ENCODE data around the gene UAP1L1. TPM values are rescaled to one million over a fixed set of nuclear protein-coding genes. Genes with fewer than 3 reads are reported as not detected.

The UAP1L1 gene
- total RNA-seq, 1 experiment from 2014 or later: 6.6 TPM

- H2BK20ac ChIP-seq (ENCODE audit: low read depth, low read length, poor library complexity, severe bottlenecking): no peak overlapping the region
- H3K4me3 Mint-ChIP-seq: no peak overlapping the region; a peak in 1 of 5 replicates
- no peak overlapping the region for H3K18ac ChIP-seq (ENCODE audit: insufficient read length, low read depth, low read length)
- H3K23me2 ChIP-seq (ENCODE audit: insufficient read length, low read depth, low read length, poor library complexity, severe bottlenecking): peaks cover 6% of the 10 kb centered on the region
- no peak overlapping the region for H2BK12ac ChIP-seq (ENCODE audit: insufficient read length, low read depth, low read length)
- no peak overlapping the region for H4K91ac ChIP-seq (ENCODE audit: insufficient read length, low read depth, low read length)
- no peak overlapping the region for H3K9ac ChIP-seq (ENCODE audit: extremely low read depth, insufficient read length, low read length)
- no peaks in the 10 kb centered on the region for H3K4me1 ChIP-seq (ENCODE audit: insufficient read depth, low read length)
- H3K27ac Mint-ChIP-seq: no peak overlapping the region
- peaks cover 2 to 7% of the 10 kb centered on the region in 2 experiments for H3K4me1 Mint-ChIP-seq
- no peaks in the 10 kb centered on the region for H3K36me3 Mint-ChIP-seq (ENCODE audit: insufficient read depth in 1 of 3, low read depth in 3 of 3)
- H4K8ac ChIP-seq (replicated peaks; ENCODE audit: insufficient read length, low read depth, low read length): no peak overlapping the region
- H3K27me3 ChIP-seq (ENCODE audit: insufficient read depth, low read length): peaks cover 2% of the 10 kb centered on the region; the same call in 1 of the 2 replicates
- H2AK5ac ChIP-seq (ENCODE audit: insufficient read length, low read length): no peak overlapping the region
- no peaks in the 10 kb centered on the region for H4K20me1 ChIP-seq (ENCODE audit: control insufficient read depth, insufficient read depth, insufficient read length)
- no peak for DNase-seq
- H3K9me3 Mint-ChIP-seq: no peaks in the 10 kb centered on the region
- H3K27ac ChIP-seq (ENCODE audit: insufficient read length, low read depth, low read length): no peak overlapping the region
- no peaks in the 10 kb centered on the region for H3K79me1 ChIP-seq (ENCODE audit: insufficient read depth, low read depth, low read length, poor library complexity, severe bottlenecking)
- no peak overlapping the region for H2BK5ac ChIP-seq (ENCODE audit: insufficient read length, low read length)
- no CpG with 5 or more reads among the region's 17 CpGs for WGBS (ENCODE audit: extremely low coverage, insufficient read length, low lambda C conversion rate)
- TF ChIP-seq CTCF (conservative IDR thresholded peaks at IDR 0.05): no peak
- no peak overlapping the region for H3T11ph ChIP-seq (ENCODE audit: low read length)
- H2BK120ac ChIP-seq (ENCODE audit: low read depth, low read length, poor library complexity, severe bottlenecking): no peak overlapping the region
- H2AFZ ChIP-seq (ENCODE audit: low read length): no peak overlapping the region
- H2BK15ac ChIP-seq (ENCODE audit: low read depth, low read length): no peak overlapping the region
- no peak overlapping the region for H4K5ac ChIP-seq (ENCODE audit: insufficient read length, low read depth, low read length)
- H3K4ac ChIP-seq (ENCODE audit: low read depth, low read length): no peak overlapping the region
- no peaks in the 10 kb centered on the region for H3K9me3 ChIP-seq (ENCODE audit: control insufficient read depth, low read depth, low read length)
- no peak overlapping the region for H3K56ac ChIP-seq (ENCODE audit: insufficient read length, low read depth, low read length)
- H3K4me2 ChIP-seq (ENCODE audit: insufficient read depth, insufficient read length, low read length): peak overlapping the region; percentile 49
- H3K14ac ChIP-seq (ENCODE audit: insufficient read depth, low read length): no peak overlapping the region
- peaks cover 64% of the 10 kb centered on the region for H3K27me3 Mint-ChIP-seq (ENCODE audit: low read depth)
- H3K79me2 ChIP-seq (ENCODE audit: insufficient read depth, low read length): no peaks in the 10 kb centered on the region
- H3K23ac ChIP-seq (ENCODE audit: insufficient read length, low read depth, low read length): no peak overlapping the region
These were observed 22.4 kb upstream of the UAP1L1 start for GRCh38 chr9:137054932-137055384.

Data from H9 (cell line).